GM19395 (cell line): ENCODE results near the gene TESMIN.

Experiments used
- ATAC-seq: cut with Tn5 transposase; IDR thresholded peaks from one replicate; pipeline ENCODE4 v1.9.1; 2021; ENCODE audit warnings: mild to moderate bottlenecking, moderate library complexity; ENCODE audit not compliant: unreplicated experiment

Gene TESMIN

GRCh38 chr11:68684385-68685356 is 66.6 kb downstream of the TESMIN start, which contains the start of gene GAL:
GAL (plus strand) TSS chr11:68684544; CDS start chr11:68684924, 380 bp downstream.
- no peak for ATAC-seq

- ATAC-seq, result no peak
These were observed 67.6 kb downstream of the TESMIN start for GRCh38 chr11:68683536-68684384.

GRCh38 chr11:68683121-68683520 is 68.2 kb downstream of the TESMIN start:
- no peak for ATAC-seq

GRCh38 chr11:68682531-68682961 is 68.8 kb downstream of the TESMIN start:
- no peak for ATAC-seq

- ATAC-seq, result no peak
These were observed 70.6 kb downstream of the TESMIN start for GRCh38 chr11:68680541-68681231.

- no peak for ATAC-seq
These were observed 73.3 kb downstream of the TESMIN start for GRCh38 chr11:68678031-68678441.

GRCh38 chr11:68677432-68677831 is 73.9 kb downstream of the TESMIN start:
- ATAC-seq, result no peak

GRCh38 chr11:68674461-68674860 is 76.9 kb downstream of the TESMIN start:
- no peak for ATAC-seq

GRCh38 chr11:68673991-68674390 is 77.3 kb downstream of the TESMIN start:
- ATAC-seq, result no peak

GRCh38 chr11:68673306-68673945 is 77.9 kb downstream of the TESMIN start:
- ATAC-seq, result no peak

- ATAC-seq, result no peak
These were observed 80.9 kb downstream of the TESMIN start for GRCh38 chr11:68670208-68670992.

GRCh38 chr11:68669301-68670090 is 81.8 kb downstream of the TESMIN start:
- ATAC-seq, result no peak

GRCh38 chr11:68667511-68668500 is 83.5 kb downstream of the TESMIN start:
- no peak for ATAC-seq

- ATAC-seq, result no peak
These were observed 84.5 kb downstream of the TESMIN start for GRCh38 chr11:68666849-68667248.

GRCh38 chr11:68665436-68665835 is 85.9 kb downstream of the TESMIN start:
- no peak for ATAC-seq

- ATAC-seq, result no peak
These were observed 86.4 kb downstream of the TESMIN start for GRCh38 chr11:68664906-68665305.

- no peak for ATAC-seq
These were observed 87.2 kb downstream of the TESMIN start for GRCh38 chr11:68664141-68664540.
